Measurements from ENCODE around the gene RYK. TPM values are rescaled to one million over a fixed set of nuclear protein-coding genes. Genes with fewer than 3 reads are reported as not detected.

Gene RYK
- total RNA-seq, 1 experiment from 2014 or later: 60.6 TPM

GRCh38 chr3:134277066-134277660, 26.5 kb upstream of the RYK start:
- Histone ChIP-seq H2AK5ac (ENCODE audit: insufficient read length, low read length) (no peak overlapping the region), H3K14ac (ENCODE audit: insufficient read depth, low read length) (no peak overlapping the region), H3K23me2 (ENCODE audit: insufficient read length, low read depth, low read length, poor library complexity, severe bottlenecking) (no peaks in the 10 kb centered on the region), H4K5ac (ENCODE audit: insufficient read length, low read depth, low read length) (no peak overlapping the region), H3K79me2 (ENCODE audit: insufficient read depth, low read length) (no peaks in the 10 kb centered on the region), H3K56ac (ENCODE audit: insufficient read length, low read depth, low read length) (no peak overlapping the region), H3K4me1 (ENCODE audit: insufficient read depth, low read length) (0 out of 2 replicates have a peak, but pooled peaks cover 2% of the 10 kb centered on the region), H2BK12ac (ENCODE audit: insufficient read length, low read depth, low read length) (no peak overlapping the region), H2BK5ac (ENCODE audit: insufficient read length, low read length) (no peak overlapping the region), H3K27me3 (ENCODE audit: insufficient read depth, low read length) (no peaks in the 10 kb centered on the region), H4K8ac (replicated peaks; ENCODE audit: insufficient read length, low read depth, low read length) (no peak overlapping the region), H3K9ac (ENCODE audit: extremely low read depth, insufficient read length, low read length) (no peak overlapping the region), H3K23ac (ENCODE audit: insufficient read length, low read depth, low read length) (no peak overlapping the region), H3K4ac (ENCODE audit: low read depth, low read length) (no peak overlapping the region), H3K79me1 (ENCODE audit: insufficient read depth, low read depth, low read length, poor library complexity, severe bottlenecking) (no peaks in the 10 kb centered on the region), H2BK20ac (ENCODE audit: low read depth, low read length, poor library complexity, severe bottlenecking) (no peak overlapping the region), H3T11ph (ENCODE audit: low read length) (no peak overlapping the region), H2AFZ (ENCODE audit: low read length) (no peak overlapping the region), H2BK120ac (ENCODE audit: low read depth, low read length, poor library complexity, severe bottlenecking) (no peak overlapping the region), H3K9me3 (ENCODE audit: control insufficient read depth, low read depth, low read length) (no peaks in the 10 kb centered on the region), H3K27ac (ENCODE audit: insufficient read length, low read depth, low read length) (no peak overlapping the region), H4K91ac (ENCODE audit: insufficient read length, low read depth, low read length) (no peak overlapping the region), H4K20me1 (ENCODE audit: control insufficient read depth, insufficient read depth, insufficient read length) (no peaks in the 10 kb centered on the region), H3K4me2 (ENCODE audit: insufficient read depth, insufficient read length, low read length) (no peak overlapping the region), H3K18ac (ENCODE audit: insufficient read length, low read depth, low read length) (no peak overlapping the region), H2BK15ac (ENCODE audit: low read depth, low read length) (no peak overlapping the region)
- WGBS (ENCODE audit: extremely low coverage, insufficient read length, low lambda C conversion rate): no CpG with 5 or more reads among the region's 3 CpGs
- Mint-ChIP-seq H3K36me3 (ENCODE audit: insufficient read depth in 1 of 3, low read depth in 3 of 3) (no peaks in the 10 kb centered on the region; a peak in 1 of 7 replicates), H3K27ac (no peak overlapping the region), H3K4me1 (peaks cover 3 to 4% of the 10 kb centered on the region in 2 experiments; a peak in 1 of 4 replicates), H3K9me3 (no peaks in the 10 kb centered on the region), H3K4me3 (no peak overlapping the region), H3K27me3 (ENCODE audit: low read depth) (peaks cover 4% of the 10 kb centered on the region; the same call in 1 of the 2 replicates)
- TF ChIP-seq CTCF (conservative IDR thresholded peaks at IDR 0.05): no peak
- DNase-seq: no peak
